GM19438 (cell line): Measurements from ENCODE around the gene BABAM2.

Source experiments
- ATAC-seq: cut with Tn5 transposase; IDR thresholded peaks from one replicate; pipeline ENCODE4 v1.9.1; 2021; ENCODE audit warnings: low read depth; ENCODE audit not compliant: unreplicated experiment

Gene BABAM2

GRCh38 chr2:28175028-28175427 lies 284.5 kb downstream of the BABAM2 start:
- no peak for ATAC-seq

GRCh38 chr2:28178946-28179345 lies 288.4 kb downstream of the BABAM2 start:
- ATAC-seq: no peak

GRCh38 chr2:28181801-28182200 lies 291.3 kb downstream of the BABAM2 start:
- ATAC-seq: no peak

DNA sequence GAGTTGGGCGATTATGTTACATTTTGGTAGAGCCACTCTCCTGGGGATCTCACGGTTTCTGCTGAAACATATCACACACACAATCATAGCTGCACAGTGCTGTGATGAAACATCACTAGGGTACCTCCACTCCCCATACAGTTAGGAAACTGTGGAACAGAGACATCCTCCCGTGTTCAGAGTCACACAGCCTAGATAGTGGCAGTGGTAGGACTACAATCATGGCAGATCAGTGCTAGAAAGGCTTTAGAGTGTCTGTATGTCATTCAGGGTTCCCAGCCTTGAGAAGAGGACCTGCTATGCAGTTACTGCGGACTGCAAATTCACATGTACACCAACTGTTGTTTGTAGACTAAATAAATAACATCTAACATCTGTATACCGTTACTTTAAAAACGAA lies 291.8 kb downstream of the BABAM2 start:
- ATAC-seq: no peak

GRCh38 chr2:28185153-28185552 lies 294.6 kb downstream of the BABAM2 start:
- no peak for ATAC-seq

- no peak for ATAC-seq
Observed at GRCh38 chr2:28185891-28186290, 295.4 kb downstream of the BABAM2 start.

DNA sequence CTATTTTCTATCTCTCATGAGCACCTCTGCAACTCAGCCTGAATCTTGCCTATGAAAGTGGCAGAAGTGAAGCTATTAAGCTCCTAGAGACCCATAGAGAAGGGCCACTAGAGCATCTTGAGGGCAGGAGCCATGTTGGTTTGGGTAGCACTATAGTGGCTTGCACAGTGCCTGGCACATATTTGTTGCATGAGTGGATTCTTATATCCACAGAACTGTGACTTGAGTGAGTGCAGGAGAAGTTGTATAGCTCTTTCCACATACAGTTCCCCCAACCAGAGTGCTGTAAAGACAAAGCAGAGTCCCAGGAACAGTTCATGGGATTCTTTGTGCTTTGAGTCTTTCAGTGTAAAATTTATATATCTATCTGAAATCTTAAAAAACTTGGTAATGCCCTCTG lies 296.7 kb downstream of the BABAM2 start:
- ATAC-seq: no peak

DNA sequence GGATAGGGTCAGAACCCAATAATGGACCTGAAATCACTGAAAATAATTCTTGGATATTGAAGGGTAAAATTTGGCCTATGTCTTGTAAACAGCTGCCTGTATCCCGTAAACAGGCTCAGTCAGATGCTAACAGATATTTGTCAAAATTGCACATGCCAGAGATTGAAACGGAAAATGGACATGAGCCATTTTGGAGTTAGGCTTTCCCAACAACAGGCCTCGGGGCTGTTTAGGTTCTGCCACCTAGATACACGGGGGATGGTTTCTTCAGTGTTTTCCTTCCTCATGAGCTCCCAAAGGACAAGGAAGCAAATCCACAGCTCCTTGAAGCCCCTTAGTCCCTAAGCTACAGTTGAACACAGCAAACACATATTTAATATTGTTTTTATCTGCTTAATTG lies 297.9 kb downstream of the BABAM2 start:
- ATAC-seq: no peak

DNA sequence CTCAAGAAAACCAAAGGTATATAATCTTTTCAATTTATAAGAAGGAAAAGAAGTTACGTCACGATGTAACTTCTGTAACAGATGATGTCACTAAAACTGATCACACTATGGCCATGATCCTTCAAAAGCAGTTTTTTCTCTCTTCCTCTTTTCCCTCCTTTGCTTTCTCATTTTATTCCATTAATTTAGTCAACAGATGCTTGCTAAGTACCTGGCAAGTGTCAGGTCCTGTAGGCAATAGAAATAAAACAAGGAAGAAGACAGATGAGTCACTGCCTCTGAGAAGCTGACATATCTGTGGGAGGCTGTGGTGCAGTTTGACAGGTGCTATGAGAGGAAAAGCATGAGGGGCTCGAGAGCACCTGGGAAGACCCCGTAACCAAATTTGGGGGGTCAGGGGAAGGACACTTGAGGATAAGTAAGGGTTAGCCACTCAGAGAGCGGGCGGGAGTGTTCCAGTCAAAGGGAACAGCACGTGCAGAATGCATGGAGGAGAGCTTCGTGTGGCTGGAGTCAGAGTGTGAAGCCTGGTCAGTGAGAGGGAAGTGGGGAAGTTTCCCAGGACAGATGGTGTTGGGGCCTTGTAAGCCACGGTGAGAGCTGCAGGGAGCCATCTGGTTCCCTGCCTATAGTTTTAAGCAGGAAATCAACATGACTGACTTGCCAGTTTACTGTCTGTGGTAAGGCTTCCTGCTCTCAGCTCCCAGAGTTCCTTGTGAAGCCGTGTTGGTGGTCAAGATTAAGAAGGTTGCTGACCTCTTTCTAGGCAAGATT lies 303.3 kb downstream of the BABAM2 start:
- no peak for ATAC-seq

GRCh38 chr2:28199995-28200679 lies 309.6 kb downstream of the BABAM2 start:
- ATAC-seq: no peak

DNA sequence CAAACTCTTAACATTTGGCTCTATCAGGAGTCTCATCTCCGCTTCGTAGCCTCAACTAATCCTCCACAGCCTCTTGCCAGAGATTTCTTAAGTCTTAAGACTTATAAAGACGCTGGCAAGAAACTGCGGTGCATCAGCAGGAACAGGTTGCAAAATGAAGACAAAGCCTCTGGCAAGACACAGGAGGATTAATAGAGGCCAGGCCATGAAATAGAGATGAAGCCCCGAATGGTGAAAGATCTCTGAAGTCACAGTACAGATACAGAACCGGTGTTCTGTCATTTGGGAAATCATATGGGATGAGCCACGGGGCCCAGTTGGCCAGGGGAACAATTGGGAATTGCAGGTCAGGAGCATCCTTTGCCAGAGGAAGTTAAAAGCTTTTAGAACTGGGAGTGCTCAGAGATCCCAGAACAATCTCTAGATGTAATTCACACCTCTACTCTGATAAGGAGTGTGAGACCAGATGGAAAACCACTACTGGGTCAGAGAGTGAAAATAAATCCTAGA lies 311.2 kb downstream of the BABAM2 start:
- ATAC-seq: no peak

GRCh38 chr2:28202719-28203118 lies 312.2 kb downstream of the BABAM2 start:
- ATAC-seq: no peak

GRCh38 chr2:28206762-28207161 lies 316.2 kb downstream of the BABAM2 start:
- no peak for ATAC-seq

- no peak for ATAC-seq
Observed at GRCh38 chr2:28209261-28209691, 318.7 kb downstream of the BABAM2 start.

DNA sequence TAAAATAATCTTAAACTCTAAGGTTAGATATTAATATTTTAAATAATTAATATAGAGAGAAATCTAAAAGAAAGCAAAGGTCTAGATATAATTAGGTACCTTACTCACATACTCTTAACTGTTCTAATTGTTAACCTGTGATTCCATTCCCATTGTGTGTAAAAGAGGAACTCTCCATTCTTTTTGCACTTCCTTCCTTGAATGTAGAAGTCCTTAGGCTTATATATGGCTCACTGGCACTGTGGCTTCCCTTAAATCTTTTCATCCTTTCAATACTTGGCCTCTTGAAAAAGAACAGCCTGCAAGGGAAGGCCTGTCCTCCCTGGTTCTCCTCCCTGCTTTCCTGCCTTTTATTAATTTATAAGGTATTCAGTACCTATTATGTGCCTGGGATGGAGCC lies 319.3 kb downstream of the BABAM2 start:
- no peak for ATAC-seq

GRCh38 chr2:28210535-28210934 lies 320.0 kb downstream of the BABAM2 start:
- no peak for ATAC-seq

- no peak for ATAC-seq
Observed at GRCh38 chr2:28216331-28216730, 325.8 kb downstream of the BABAM2 start.

GRCh38 chr2:28217042-28217740 lies 326.7 kb downstream of the BABAM2 start:
- no peak for ATAC-seq

DNA sequence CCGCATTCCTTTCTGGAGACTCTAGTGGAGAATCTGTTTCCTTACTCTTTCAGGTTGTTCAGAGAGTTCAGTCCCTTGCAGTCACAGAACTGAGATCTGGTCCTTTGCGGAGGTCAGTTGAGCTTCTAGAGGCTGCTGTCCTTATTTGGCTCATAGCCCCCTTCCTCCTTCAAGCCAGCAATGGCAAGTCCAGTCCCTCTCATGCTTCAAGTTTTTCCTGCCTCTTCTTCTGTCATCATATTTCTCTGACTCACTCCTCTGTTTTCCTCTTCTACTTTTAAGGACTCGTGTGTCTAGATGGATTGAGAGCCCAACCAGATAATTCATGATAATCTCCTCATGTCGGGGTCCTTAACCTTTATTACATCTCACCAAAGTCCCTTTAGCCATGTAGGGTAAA lies 328.6 kb downstream of the BABAM2 start:
- no peak for ATAC-seq

DNA sequence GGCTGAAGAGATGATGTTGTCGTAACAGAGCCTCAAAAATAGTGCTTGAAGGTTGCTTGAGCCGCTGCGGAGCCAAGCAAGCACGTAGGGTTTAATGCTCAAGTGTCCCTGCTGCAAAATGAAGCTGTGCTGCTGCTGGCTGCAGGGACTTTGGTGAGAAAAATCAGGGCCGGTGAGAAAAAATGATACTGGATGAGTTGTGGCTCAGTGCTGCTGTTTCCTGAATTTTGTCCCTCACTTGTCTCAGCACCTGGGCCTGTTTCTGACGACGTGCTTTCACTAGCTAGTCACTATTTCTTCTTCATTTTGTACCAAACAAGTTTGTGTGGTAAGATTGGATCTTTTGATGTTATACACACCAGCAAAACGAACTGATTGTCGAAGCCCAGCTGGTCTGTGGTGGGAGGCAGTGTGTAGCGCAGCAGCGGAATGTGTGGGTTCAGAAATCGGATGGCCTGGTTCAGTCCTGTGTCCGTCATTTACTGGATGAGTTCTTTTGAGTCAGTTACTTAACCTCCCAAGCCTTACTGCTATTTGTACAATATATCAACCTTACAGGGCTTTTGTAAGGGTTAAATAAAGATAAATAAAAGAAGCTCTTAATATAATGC lies 329.3 kb downstream of the BABAM2 start:
- ATAC-seq: no peak
